Measurements from ENCODE around the gene TCP11.

DNA sequence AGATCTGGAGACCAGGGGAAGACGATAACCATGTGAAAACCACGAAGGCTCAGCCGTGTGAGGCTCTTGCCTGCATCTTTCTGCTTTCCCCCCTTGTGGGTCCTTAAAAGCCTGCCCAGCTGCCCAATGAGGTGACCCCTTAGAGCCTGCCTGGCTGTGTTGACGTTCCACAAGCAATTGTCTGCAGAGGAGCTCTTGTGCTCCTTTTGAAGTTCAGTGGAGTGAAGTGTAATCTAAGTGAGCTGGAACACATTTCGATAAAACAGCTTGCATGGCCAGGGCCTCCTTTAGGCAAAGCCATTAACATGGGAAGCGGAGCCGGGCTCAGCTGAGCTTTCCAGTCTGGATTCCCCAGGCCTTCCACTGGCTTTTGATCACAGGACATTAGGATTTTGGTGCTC is 27.3 kb upstream of the TCP11 start:
- TF ChIP-seq, protein P1, sequence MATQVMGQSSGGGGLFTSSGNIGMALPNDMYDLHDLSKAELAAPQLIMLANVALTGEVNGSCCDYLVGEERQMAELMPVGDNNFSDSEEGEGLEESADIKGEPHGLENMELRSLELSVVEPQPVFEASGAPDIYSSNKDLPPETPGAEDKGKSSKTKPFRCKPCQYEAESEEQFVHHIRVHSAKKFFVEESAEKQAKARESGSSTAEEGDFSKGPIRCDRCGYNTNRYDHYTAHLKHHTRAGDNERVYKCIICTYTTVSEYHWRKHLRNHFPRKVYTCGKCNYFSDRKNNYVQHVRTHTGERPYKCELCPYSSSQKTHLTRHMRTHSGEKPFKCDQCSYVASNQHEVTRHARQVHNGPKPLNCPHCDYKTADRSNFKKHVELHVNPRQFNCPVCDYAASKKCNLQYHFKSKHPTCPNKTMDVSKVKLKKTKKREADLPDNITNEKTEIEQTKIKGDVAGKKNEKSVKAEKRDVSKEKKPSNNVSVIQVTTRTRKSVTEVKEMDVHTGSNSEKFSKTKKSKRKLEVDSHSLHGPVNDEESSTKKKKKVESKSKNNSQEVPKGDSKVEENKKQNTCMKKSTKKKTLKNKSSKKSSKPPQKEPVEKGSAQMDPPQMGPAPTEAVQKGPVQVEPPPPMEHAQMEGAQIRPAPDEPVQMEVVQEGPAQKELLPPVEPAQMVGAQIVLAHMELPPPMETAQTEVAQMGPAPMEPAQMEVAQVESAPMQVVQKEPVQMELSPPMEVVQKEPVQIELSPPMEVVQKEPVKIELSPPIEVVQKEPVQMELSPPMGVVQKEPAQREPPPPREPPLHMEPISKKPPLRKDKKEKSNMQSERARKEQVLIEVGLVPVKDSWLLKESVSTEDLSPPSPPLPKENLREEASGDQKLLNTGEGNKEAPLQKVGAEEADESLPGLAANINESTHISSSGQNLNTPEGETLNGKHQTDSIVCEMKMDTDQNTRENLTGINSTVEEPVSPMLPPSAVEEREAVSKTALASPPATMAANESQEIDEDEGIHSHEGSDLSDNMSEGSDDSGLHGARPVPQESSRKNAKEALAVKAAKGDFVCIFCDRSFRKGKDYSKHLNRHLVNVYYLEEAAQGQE (IDR thresholded peaks at IDR 0.05): no peak
- TF ChIP-seq SP1 (IDR thresholded peaks at IDR 0.05) (no peak), JUND (IDR thresholded peaks at IDR 0.05) (no peak), RAD21 (IDR thresholded peaks at IDR 0.05) (no peak), YY1 (IDR thresholded peaks at IDR 0.05) (no peak), GABPA (IDR thresholded peaks at IDR 0.05 in 1 of 2, conservative IDR thresholded peaks at IDR 0.05 in 1 of 2) (no peak), TAF1 (conservative IDR thresholded peaks at IDR 0.05) (no peak), EGR1 (IDR thresholded peaks at IDR 0.05; ENCODE audit: low read depth in 2 of 2) (no peak), FOXA1 (IDR thresholded peaks at IDR 0.05) (no peak), RXRA (IDR thresholded peaks at IDR 0.05) (no peak)
- TF ChIP-seq, protein P2, sequence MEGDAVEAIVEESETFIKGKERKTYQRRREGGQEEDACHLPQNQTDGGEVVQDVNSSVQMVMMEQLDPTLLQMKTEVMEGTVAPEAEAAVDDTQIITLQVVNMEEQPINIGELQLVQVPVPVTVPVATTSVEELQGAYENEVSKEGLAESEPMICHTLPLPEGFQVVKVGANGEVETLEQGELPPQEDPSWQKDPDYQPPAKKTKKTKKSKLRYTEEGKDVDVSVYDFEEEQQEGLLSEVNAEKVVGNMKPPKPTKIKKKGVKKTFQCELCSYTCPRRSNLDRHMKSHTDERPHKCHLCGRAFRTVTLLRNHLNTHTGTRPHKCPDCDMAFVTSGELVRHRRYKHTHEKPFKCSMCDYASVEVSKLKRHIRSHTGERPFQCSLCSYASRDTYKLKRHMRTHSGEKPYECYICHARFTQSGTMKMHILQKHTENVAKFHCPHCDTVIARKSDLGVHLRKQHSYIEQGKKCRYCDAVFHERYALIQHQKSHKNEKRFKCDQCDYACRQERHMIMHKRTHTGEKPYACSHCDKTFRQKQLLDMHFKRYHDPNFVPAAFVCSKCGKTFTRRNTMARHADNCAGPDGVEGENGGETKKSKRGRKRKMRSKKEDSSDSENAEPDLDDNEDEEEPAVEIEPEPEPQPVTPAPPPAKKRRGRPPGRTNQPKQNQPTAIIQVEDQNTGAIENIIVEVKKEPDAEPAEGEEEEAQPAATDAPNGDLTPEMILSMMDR (IDR thresholded peaks at IDR 0.05; ENCODE audit: low read depth, low read length, missing input control): no peak
- TF ChIP-seq, protein P3, sequence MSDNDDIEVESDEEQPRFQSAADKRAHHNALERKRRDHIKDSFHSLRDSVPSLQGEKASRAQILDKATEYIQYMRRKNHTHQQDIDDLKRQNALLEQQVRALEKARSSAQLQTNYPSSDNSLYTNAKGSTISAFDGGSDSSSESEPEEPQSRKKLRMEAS (IDR thresholded peaks at IDR 0.05): no peak
- TF ChIP-seq, protein P4, sequence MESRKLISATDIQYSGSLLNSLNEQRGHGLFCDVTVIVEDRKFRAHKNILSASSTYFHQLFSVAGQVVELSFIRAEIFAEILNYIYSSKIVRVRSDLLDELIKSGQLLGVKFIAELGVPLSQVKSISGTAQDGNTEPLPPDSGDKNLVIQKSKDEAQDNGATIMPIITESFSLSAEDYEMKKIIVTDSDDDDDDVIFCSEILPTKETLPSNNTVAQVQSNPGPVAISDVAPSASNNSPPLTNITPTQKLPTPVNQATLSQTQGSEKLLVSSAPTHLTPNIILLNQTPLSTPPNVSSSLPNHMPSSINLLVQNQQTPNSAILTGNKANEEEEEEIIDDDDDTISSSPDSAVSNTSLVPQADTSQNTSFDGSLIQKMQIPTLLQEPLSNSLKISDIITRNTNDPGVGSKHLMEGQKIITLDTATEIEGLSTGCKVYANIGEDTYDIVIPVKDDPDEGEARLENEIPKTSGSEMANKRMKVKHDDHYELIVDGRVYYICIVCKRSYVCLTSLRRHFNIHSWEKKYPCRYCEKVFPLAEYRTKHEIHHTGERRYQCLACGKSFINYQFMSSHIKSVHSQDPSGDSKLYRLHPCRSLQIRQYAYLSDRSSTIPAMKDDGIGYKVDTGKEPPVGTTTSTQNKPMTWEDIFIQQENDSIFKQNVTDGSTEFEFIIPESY (IDR thresholded peaks at IDR 0.05): no peak
- TF ChIP-seq, protein P5, sequence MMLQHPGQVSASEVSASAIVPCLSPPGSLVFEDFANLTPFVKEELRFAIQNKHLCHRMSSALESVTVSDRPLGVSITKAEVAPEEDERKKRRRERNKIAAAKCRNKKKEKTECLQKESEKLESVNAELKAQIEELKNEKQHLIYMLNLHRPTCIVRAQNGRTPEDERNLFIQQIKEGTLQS (IDR thresholded peaks at IDR 0.05): no peak
